Osteocyte (in vitro differentiated cells): ENCODE results near the gene NCOA3. TPM values are rescaled to one million over a fixed set of nuclear protein-coding genes. Genes with fewer than 3 reads are reported as not detected.

Source experiments
- DNase-seq: peaks from one replicate; pipeline ENCODE4 v3.0.0; 2021; ENCODE audit warnings: mixed read lengths; ENCODE audit not compliant: unreplicated experiment; ENCODE audit errors: extremely low spot score
- H3K27ac Mint-ChIP-seq: one replicate; pipeline ENCODE4 v1.8.0; 2021; ENCODE audit warnings: mild to moderate bottlenecking, mixed read lengths; ENCODE audit not compliant: unreplicated experiment
- H3K27me3 Mint-ChIP-seq: one replicate; pipeline ENCODE4 v1.8.0; 2021; ENCODE audit warnings: mixed read lengths; ENCODE audit not compliant: unreplicated experiment
- H3K36me3 Mint-ChIP-seq: one replicate; pipeline ENCODE4 v1.8.0; 2021; ENCODE audit warnings: mixed read lengths; ENCODE audit not compliant: unreplicated experiment
- H3K4me1 Mint-ChIP-seq: one replicate; pipeline ENCODE4 v1.8.0; 2021; ENCODE audit warnings: mixed read lengths; ENCODE audit not compliant: unreplicated experiment
- H3K4me3 Mint-ChIP-seq: one replicate; pipeline ENCODE4 v1.8.0; 2021; ENCODE audit warnings: mild to moderate bottlenecking, moderate library complexity, mixed read lengths; ENCODE audit not compliant: unreplicated experiment
- H3K9me3 Mint-ChIP-seq: one replicate; pipeline ENCODE4 v1.8.0; 2021; ENCODE audit warnings: mixed read lengths; ENCODE audit not compliant: unreplicated experiment
- CTCF ChIP-seq: fragments of 200-600 bp; sonication (generic); IDR thresholded peaks from 2 replicates; pipeline ENCODE4 v1.5.0; 2021; ENCODE audit warnings: antibody characterized with exemption, mild to moderate bottlenecking, moderate library complexity
- total RNA-seq: library from RNA; stranded (reverse); gene quantifications from 2 replicates; pipeline ENCODE4 v1.2.1, GENCODE V29; 2021

NCOA3 gene
- total RNA-seq, 1 donor from 2014 or later = 75.9 TPM

- DNase-seq = no peak
- Mint-ChIP-seq H3K27ac (no peak overlapping the region), H3K9me3 (no peaks in the 10 kb centered on the region), H3K36me3 (peaks cover 2% of the 10 kb centered on the region), H3K4me1 (peaks cover 6% of the 10 kb centered on the region), H3K4me3 (no peak overlapping the region), H3K27me3 (peaks cover 19% of the 10 kb centered on the region)
- TF ChIP-seq CTCF = no peak
Measured at GRCh38 chr20:47705497-47705856, 203.8 kb downstream of the NCOA3 start.

GRCh38 chr20:47706345-47706744, 204.7 kb downstream of the NCOA3 start:
- no peaks in the 10 kb centered on the region for H3K9me3 Mint-ChIP-seq
- peaks cover 6% of the 10 kb centered on the region for H3K4me1 Mint-ChIP-seq
- peaks cover 19% of the 10 kb centered on the region for H3K27me3 Mint-ChIP-seq
- no peak overlapping the region for H3K4me3 Mint-ChIP-seq
- H3K27ac Mint-ChIP-seq = no peak overlapping the region
- DNase-seq = no peak
- no peak for TF ChIP-seq CTCF
- peaks cover 2% of the 10 kb centered on the region for H3K36me3 Mint-ChIP-seq

Other genes starting within 250 kb of the NCOA3 start
- gene ZMYND8, start 145.2 kb upstream of the NCOA3 start, total RNA-seq = 96.5 and 111 TPM in 2 replicates